Activated CD8-positive, alpha-beta memory T cell treated with anti-CD3 and anti-CD28 coated beads, Interleukin-2, amount 50 U/mL, for 48 hours (primary cell): ENCODE results near the gene PRKN.

Experiments
- DNase-seq: peaks from one replicate; pipeline ENCODE4 v3.0.0-alpha.2; 2020

Gene PRKN

GRCh38 chr6:161389756-161390155 is 1337.8 kb downstream of the PRKN start:
- DNase-seq, result no peak

- DNase-seq, result no peak
These were observed 1343.6 kb downstream of the PRKN start for GRCh38 chr6:161383951-161384350.

GRCh38 chr6:161379834-161380582 is 1347.6 kb downstream of the PRKN start:
- DNase-seq, result no peak

- DNase-seq, result no peak
These were observed 1349.5 kb downstream of the PRKN start for GRCh38 chr6:161378115-161378514.

- DNase-seq, result no peak
These were observed 1350.5 kb downstream of the PRKN start for GRCh38 chr6:161377116-161377515.

GRCh38 chr6:161376367-161376766 is 1351.2 kb downstream of the PRKN start:
- DNase-seq, result no peak

- DNase-seq, result no peak
These were observed 1352.3 kb downstream of the PRKN start for GRCh38 chr6:161374971-161375873.

- peak; percentile 88 for DNase-seq
These were observed 1353.6 kb downstream of the PRKN start for GRCh38 chr6:161373905-161374451.

GRCh38 chr6:161372422-161372793 is 1355.2 kb downstream of the PRKN start:
- no peak for DNase-seq

GRCh38 chr6:161370880-161371279 is 1356.7 kb downstream of the PRKN start:
- DNase-seq, result peak; percentile 79

GRCh38 chr6:161369339-161369738 is 1358.2 kb downstream of the PRKN start:
- DNase-seq, result no peak

- no peak for DNase-seq
These were observed 1359.1 kb downstream of the PRKN start for GRCh38 chr6:161368514-161368913.

- DNase-seq, result no peak
These were observed 1360.1 kb downstream of the PRKN start for GRCh38 chr6:161367472-161367871.

GRCh38 chr6:161366301-161366923 is 1361.2 kb downstream of the PRKN start:
- DNase-seq, result no peak

- DNase-seq, result no peak
These were observed 1361.9 kb downstream of the PRKN start for GRCh38 chr6:161365633-161366032.

GRCh38 chr6:161363286-161363685 is 1364.3 kb downstream of the PRKN start:
- DNase-seq, result no peak

- no peak for DNase-seq
These were observed 1365.3 kb downstream of the PRKN start for GRCh38 chr6:161362266-161362665.

GRCh38 chr6:161361529-161361928 is 1366.0 kb downstream of the PRKN start:
- no peak for DNase-seq

- DNase-seq, result no peak
These were observed 1367.0 kb downstream of the PRKN start for GRCh38 chr6:161360520-161360919.

- DNase-seq, result no peak
These were observed 1368.0 kb downstream of the PRKN start for GRCh38 chr6:161359618-161359945.

GRCh38 chr6:161356167-161356854 is 1371.3 kb downstream of the PRKN start:
- DNase-seq, result no peak

- DNase-seq, result no peak
These were observed 1371.9 kb downstream of the PRKN start for GRCh38 chr6:161355696-161356095.

- DNase-seq, result no peak
These were observed 1372.6 kb downstream of the PRKN start for GRCh38 chr6:161354956-161355355.
